ENCODE measurements around the gene MIEF2.

DNA sequence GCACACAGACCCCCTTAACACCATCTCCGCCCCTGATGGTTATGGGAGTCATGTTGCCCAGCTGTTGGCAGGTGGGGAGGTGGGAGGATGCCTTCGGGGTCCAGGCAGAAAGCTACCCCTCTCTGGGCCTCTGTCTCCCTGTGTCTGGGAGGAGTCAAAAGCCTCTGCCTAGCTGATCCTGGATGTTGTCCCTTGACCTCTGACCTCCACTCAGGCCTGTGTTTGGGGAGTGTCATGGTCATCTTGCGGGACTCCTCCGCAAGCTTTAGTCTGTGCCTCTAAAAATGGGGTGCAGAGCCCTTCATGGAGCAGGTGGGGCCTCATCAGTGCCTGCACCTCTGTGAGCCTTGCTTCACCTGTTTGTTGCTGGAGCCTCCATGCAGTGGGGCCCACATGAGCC, 31.2 kb upstream of the MIEF2 start:
- no peak for TF ChIP-seq POLR2A (IDR thresholded peaks at IDR 0.05)
- TF ChIP-seq, protein P1, sequence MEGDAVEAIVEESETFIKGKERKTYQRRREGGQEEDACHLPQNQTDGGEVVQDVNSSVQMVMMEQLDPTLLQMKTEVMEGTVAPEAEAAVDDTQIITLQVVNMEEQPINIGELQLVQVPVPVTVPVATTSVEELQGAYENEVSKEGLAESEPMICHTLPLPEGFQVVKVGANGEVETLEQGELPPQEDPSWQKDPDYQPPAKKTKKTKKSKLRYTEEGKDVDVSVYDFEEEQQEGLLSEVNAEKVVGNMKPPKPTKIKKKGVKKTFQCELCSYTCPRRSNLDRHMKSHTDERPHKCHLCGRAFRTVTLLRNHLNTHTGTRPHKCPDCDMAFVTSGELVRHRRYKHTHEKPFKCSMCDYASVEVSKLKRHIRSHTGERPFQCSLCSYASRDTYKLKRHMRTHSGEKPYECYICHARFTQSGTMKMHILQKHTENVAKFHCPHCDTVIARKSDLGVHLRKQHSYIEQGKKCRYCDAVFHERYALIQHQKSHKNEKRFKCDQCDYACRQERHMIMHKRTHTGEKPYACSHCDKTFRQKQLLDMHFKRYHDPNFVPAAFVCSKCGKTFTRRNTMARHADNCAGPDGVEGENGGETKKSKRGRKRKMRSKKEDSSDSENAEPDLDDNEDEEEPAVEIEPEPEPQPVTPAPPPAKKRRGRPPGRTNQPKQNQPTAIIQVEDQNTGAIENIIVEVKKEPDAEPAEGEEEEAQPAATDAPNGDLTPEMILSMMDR (IDR thresholded peaks at IDR 0.05) = no peak
